A549 (cell line): ENCODE results near the gene ATP9A. TPM values are rescaled to one million over a fixed set of nuclear protein-coding genes. Genes with fewer than 3 reads are reported as not detected.
"Not testable (repeated sequence)": the region's sequence is repeated elsewhere in the genome, so short reads cannot be mapped to it uniquely, and the experiment has no call there.

Source experiments
- ATAC-seq, 2 experiments: fragments of 200-7000 bp in 1 of 2; fragments of >200 bp in 1 of 2; cut with Nextera tagmentation in 1 of 2; cut with Tn5 transposase in 1 of 2; 3 replicates each; pipeline versions ENCODE4 v1.8.0 to v1.9.1; 2018 to 2020; ENCODE audit warnings: mild to moderate bottlenecking in 1 of 2, moderate library complexity in 1 of 2
- CTCF ChIA-PET: fragments of 300-600 bp; sonication (Branson Sonifier 250); formaldehyde crosslinking; extraction: SDS; loops from one replicate; lab custom pipeline; 2021; ENCODE audit warnings: antibody characterized with exemption, inconsistent platforms; lab: Yijun Ruan, JAX
- POLR2A ChIA-PET: fragments of 350-600 bp; formaldehyde crosslinking; extraction: SDS; loops from one replicate; lab custom pipeline; 2021; ENCODE audit warnings: antibody characterized with exemption, inconsistent platforms; lab: Yijun Ruan, JAX
- DNase-seq, 2 experiments: peaks; one replicate each; pipeline versions ENCODE4 v3.0.0 to v3.0.0-alpha.2; 2011 to 2016; ENCODE audit warnings: low read depth in 1 of 2, low spot score in 1 of 2
- FAIRE-seq: peaks from 2 replicates; lab custom pipeline; 2011; peaks lifted over from hg19 to GRCh38; lab: Jason Lieb, UNC
- H3K27ac ChIP-seq, 2 experiments: fragments of >200 bp; sonication (Bioruptor Twin); formaldehyde crosslinking; 3 replicates each; pipeline ENCODE4 v1.5.1; 2016 to 2017
- H3K4me1 ChIP-seq: fragments of >200 bp; sonication (Bioruptor Twin); formaldehyde crosslinking; 3 replicates; pipeline ENCODE4 v1.6.1; 2016
- H3K4me2 ChIP-seq: fragments of >200 bp; sonication (Bioruptor Twin); formaldehyde crosslinking; 3 replicates; pipeline ENCODE4 v1.6.1; 2016
- H3K4me3 ChIP-seq: fragments of >200 bp; sonication (Bioruptor Twin); formaldehyde crosslinking; 3 replicates; pipeline ENCODE4 v1.5.1; 2016
- H3K9me3 ChIP-seq: fragments of >200 bp; sonication (Bioruptor Twin); formaldehyde crosslinking; 3 replicates; pipeline ENCODE4 v1.6.1; 2016
- BHLHE40 ChIP-seq: IDR thresholded peaks from 2 replicates; pipeline ENCODE4 v1.6.1; 2012; ENCODE audit warnings: low read depth, low read length, inconsistent platforms
- CBX2 ChIP-seq: fragments of 200-600 bp; sonication (generic); IDR thresholded peaks from 2 replicates; pipeline ENCODE4 v1.6.1; 2016; ENCODE audit warnings: low read depth, mild to moderate bottlenecking, borderline replicate concordance
- CHD2 ChIP-seq: fragments of 150-350 bp; IDR thresholded peaks from 2 replicates; pipeline ENCODE4 v1.6.1; 2014; ENCODE audit warnings: low read length; ENCODE audit not compliant: partially characterized antibody
- EHMT2 ChIP-seq: fragments of 200-600 bp; sonication (generic); IDR thresholded peaks from 2 replicates; pipeline ENCODE4 v1.6.1; 2016; ENCODE audit warnings: antibody characterized with exemption, low read depth, mild to moderate bottlenecking, moderate library complexity
- FOXS1 ChIP-seq: fragments of 250-450 bp; sonication (Bioruptor Pico); IDR thresholded peaks from 2 replicates; pipeline ENCODE4 v1.5.0; 2020; ENCODE audit warnings: mild to moderate bottlenecking, moderate library complexity
- GATA3 ChIP-seq: IDR thresholded peaks from 2 replicates; pipeline ENCODE4 v1.6.1; 2012; ENCODE audit warnings: borderline replicate concordance
- HOXA7 ChIP-seq: fragments of 250-450 bp; sonication (Bioruptor Pico); IDR thresholded peaks from 2 replicates; pipeline ENCODE4 v1.5.0; 2020; ENCODE audit warnings: mild to moderate bottlenecking, moderate library complexity
- HOXB13 ChIP-seq: fragments of 250-450 bp; sonication (Bioruptor Pico); IDR thresholded peaks from 2 replicates; pipeline ENCODE4 v1.5.0; 2020; ENCODE audit warnings: low read depth, mild to moderate bottlenecking, moderate library complexity
- HOXB5 ChIP-seq: fragments of 250-450 bp; sonication (Bioruptor Pico); IDR thresholded peaks from 2 replicates; pipeline ENCODE4 v1.5.0; 2020; ENCODE audit warnings: mild to moderate bottlenecking, moderate library complexity
- KDM1A ChIP-seq: fragments of 200-600 bp; sonication (generic); IDR thresholded peaks from 2 replicates; pipeline ENCODE4 v1.6.1; 2016; ENCODE audit warnings: low read depth, mild to moderate bottlenecking
- KDM5A ChIP-seq: fragments of 200-600 bp; sonication (generic); IDR thresholded peaks from 2 replicates; pipeline ENCODE4 v1.6.1; 2016; ENCODE audit warnings: antibody characterized with exemption, mild to moderate bottlenecking
- MYC ChIP-seq: IDR thresholded peaks from 2 replicates; pipeline ENCODE4 v1.6.1; 2012; ENCODE audit warnings: mild to moderate bottlenecking, inconsistent platforms, low read length, improper control_type of control experiment, borderline replicate concordance
- POLR2A ChIP-seq: IDR thresholded peaks from 2 replicates; pipeline ENCODE4 v1.6.1; 2012; ENCODE audit warnings: mild to moderate bottlenecking, low read length
- POLR2AphosphoS2 ChIP-seq: conservative IDR thresholded peaks from 2 replicates; pipeline ENCODE4 v1.6.1; 2012; ENCODE audit warnings: low read length, improper control_type of control experiment, inconsistent platforms
- RAD21 ChIP-seq, 2 experiments: fragments of >200 bp in 1 of 2; sonication (Bioruptor Twin) in 1 of 2; formaldehyde crosslinking in 1 of 2; IDR thresholded peaks in 1 of 2; conservative IDR thresholded peaks in 1 of 2; 2 replicates in 1 of 2; 3 replicates in 1 of 2; pipeline ENCODE4 v1.6.1; 2012 to 2018; ENCODE audit warnings: inconsistent platforms in 1 of 2
- RARB ChIP-seq: fragments of 250-450 bp; sonication (Bioruptor Pico); IDR thresholded peaks from 2 replicates; pipeline ENCODE4 v1.8.0; 2021; ENCODE audit warnings: mild to moderate bottlenecking, moderate library complexity
- RCOR1 ChIP-seq: fragments of 150-350 bp; IDR thresholded peaks from 2 replicates; pipeline ENCODE4 v1.6.1; 2014; ENCODE audit warnings: antibody characterized with exemption, low read length, low read depth
- RNF2 ChIP-seq: fragments of 200-600 bp; sonication (generic); IDR thresholded peaks from 2 replicates; pipeline ENCODE4 v1.6.1; 2016; ENCODE audit warnings: low read depth, mild to moderate bottlenecking, antibody characterized with exemption, moderate library complexity, borderline replicate concordance
- SMC3 ChIP-seq: fragments of >200 bp; sonication (Bioruptor Twin); formaldehyde crosslinking; IDR thresholded peaks from 3 replicates; pipeline ENCODE4 v1.6.1; 2018; ENCODE audit warnings: inconsistent platforms
- SREBF2 ChIP-seq: fragments of 450-650 bp; IDR thresholded peaks from 2 replicates; pipeline ENCODE4 v1.6.1; 2014; ENCODE audit warnings: mild to moderate bottlenecking, moderate library complexity
- TP53 ChIP-seq: fragments of 250-450 bp; sonication (Bioruptor Pico); IDR thresholded peaks from 2 replicates; pipeline ENCODE4 v1.5.0; 2021; ENCODE audit warnings: mild to moderate bottlenecking, moderate library complexity
- ZC3H11A ChIP-seq: fragments of 450-650 bp; IDR thresholded peaks from 2 replicates; pipeline ENCODE4 v1.6.1; 2014; ENCODE audit warnings: antibody characterized with exemption, mild to moderate bottlenecking
- ZNF302 ChIP-seq: fragments of 250-450 bp; sonication (Bioruptor Pico); IDR thresholded peaks from 2 replicates; pipeline ENCODE4 v1.9.0; 2021; ENCODE audit warnings: inconsistent platforms, mild to moderate bottlenecking, moderate library complexity
- WGBS: methylation state at CpG from one replicate; pipeline ENCODE4 v1.1.6; 2017; ENCODE audit errors: missing lambda C conversion rate; 5-methylcytosine and 5-hydroxymethylcytosine counted together
- polyA plus RNA-seq, 4 experiments: library from polyadenylated mRNA; depleted of rRNA in 3 of 4; stranded (reverse); fragments of >200 nt; fragmentation: RNase III in 1 of 4; extraction: RNeasy Plus Mini Kit Qiagen cat#74134 plus additional on column Dnase treatment in 1 of 4; gene quantifications; 2 replicates in 3 of 4; 3 replicates in 1 of 4; pipeline ENCODE4 v1.2.3, GENCODE V29; 2011 to 2017
- TF ChIP-seq, protein P1 (sequence below): fragments of >200 bp; sonication (Bioruptor Twin); formaldehyde crosslinking; IDR thresholded peaks from 2 replicates; pipeline ENCODE4 v1.6.1; 2016
- TF ChIP-seq, protein P2 (sequence below): IDR thresholded peaks from 2 replicates; pipeline ENCODE4 v1.6.1; 2012; ENCODE audit warnings: low read depth, borderline replicate concordance
- TF ChIP-seq, protein P3 (sequence below): IDR thresholded peaks from 2 replicates; pipeline ENCODE4 v1.6.1; 2012
- TF ChIP-seq, protein P4 (sequence below): fragments of 150-350 bp; IDR thresholded peaks from 2 replicates; pipeline ENCODE4 v1.6.1; 2014; ENCODE audit warnings: low read depth, mild to moderate bottlenecking, low read length

Gene ATP9A
- polyA plus RNA-seq, 2 of the 4 experiments (the other 2 are of a cell fraction), result 9.9 to 23.6 TPM

DNA sequence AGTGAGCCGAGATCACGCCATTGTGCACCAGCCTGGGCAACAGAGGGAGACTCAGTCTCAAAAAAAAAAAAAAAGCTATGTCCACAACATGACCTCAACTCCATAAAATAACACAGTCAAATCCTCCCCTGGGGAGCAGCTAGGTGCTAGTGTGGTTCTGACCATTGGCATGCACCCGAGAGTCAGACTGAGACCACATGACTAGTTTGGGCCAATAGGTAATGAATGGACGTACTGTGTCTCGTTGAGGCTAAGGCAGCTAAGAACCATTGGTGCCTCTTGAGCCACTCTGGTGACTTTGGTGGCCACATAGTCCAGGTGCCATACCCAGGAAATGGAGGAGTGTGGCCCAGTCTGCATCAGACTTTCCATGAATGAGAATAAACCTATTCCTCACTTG is 40.3 kb downstream of the ATP9A start (continued):
- TF ChIP-seq CHD2, result no peak

DNA sequence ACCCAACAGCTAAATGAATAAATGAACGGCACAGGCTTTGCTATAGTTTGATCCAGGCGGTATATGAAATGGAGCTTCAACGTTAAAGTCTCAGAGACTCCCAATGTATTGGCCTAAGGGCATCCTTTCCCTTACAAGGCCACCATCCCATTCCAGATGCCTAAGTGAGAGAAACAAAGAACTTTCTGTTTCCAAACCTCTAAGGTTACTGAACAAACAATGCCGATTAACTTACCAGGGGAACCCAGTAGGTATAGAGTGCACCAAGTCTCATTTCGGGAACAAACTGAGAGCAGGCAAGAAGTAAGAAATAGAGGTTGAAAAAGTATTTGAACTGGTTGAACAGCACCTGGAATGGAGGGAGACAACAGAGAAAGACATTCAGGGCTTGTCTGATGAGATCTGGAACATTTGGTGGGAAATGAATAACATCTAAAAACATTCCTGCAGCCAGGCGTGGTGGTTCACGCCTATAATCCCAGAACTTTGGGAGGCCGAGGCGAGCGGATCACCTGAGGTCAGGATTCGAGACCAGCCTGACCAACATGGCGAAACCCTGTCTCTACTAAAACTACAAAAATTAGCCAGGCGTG is 42.5 kb downstream of the ATP9A start:
- POLR2A ChIA-PET, result no interaction called here
- no peak overlapping the region for H3K27ac ChIP-seq
- no peaks in the 10 kb centered on the region; the same call in 2 of the 3 replicates for H3K4me1 ChIP-seq
- no peak overlapping the region for H3K4me3 ChIP-seq
- no peak for DNase-seq
- WGBS, result 85% methylated on average over 13 of the region's 13 CpGs
- TF ChIP-seq GATA3, result no peak
- no peak for TF ChIP-seq ZNF302 (CRISPR knock-in tag)
- TF ChIP-seq, protein P1, sequence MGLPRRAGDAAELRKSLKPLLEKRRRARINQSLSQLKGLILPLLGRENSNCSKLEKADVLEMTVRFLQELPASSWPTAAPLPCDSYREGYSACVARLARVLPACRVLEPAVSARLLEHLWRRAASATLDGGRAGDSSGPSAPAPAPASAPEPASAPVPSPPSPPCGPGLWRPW, result no peak
- TF ChIP-seq TP53 (CRISPR knock-in tag), result no peak
- TF ChIP-seq KDM1A, result no peak
- TF ChIP-seq ZC3H11A, result no peak
- TF ChIP-seq RCOR1, result no peak
- no peak for TF ChIP-seq SMC3
- no peak for TF ChIP-seq RAD21 (conservative IDR thresholded peaks at IDR 0.05 in 1 of 2, IDR thresholded peaks at IDR 0.05 in 1 of 2)
- TF ChIP-seq POLR2AphosphoS2, result no peak
- TF ChIP-seq EHMT2, result no peak
- no peak for TF ChIP-seq POLR2A
- TF ChIP-seq KDM5A, result no peak
- no peak for TF ChIP-seq RARB (CRISPR knock-in tag)
- TF ChIP-seq HOXA7 (CRISPR knock-in tag), result no peak
- no peak for TF ChIP-seq CBX2
- no peak for TF ChIP-seq SREBF2
- TF ChIP-seq FOXS1, result no peak
- TF ChIP-seq, all 56 proteins: peak for 0
- no peak overlapping the region for H3K4me2 ChIP-seq
- FAIRE-seq (no peak), ATAC-seq (no peak)
- no peaks in the 10 kb centered on the region for H3K9me3 ChIP-seq
- CTCF ChIA-PET, result interaction anchor here (0.6 to 1.5 kb wide), 4 partner anchors 11 to 99 kb away, joined by 3 to 6 read pairs (median 3); no protein-coding TSS in a partner anchor

DNA sequence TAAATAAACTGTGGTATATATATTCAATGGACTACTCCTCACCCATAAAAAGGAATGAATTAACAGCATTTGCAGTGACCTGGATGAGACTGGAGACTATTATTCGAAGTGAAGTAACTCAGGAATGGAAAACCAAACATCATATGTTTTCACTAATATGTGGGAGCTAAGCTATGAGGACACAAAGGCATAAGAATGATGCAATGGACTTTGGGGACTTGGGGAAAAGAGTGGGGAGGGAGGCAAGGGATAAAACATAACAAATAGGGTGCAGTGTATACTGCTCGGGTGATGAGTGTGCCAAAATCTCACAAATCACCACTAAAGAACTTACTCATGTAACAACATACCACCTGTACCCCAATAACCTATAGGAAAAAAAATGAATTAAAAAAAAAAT is 45.2 kb downstream of the ATP9A start:
- H3K4me1 ChIP-seq, DNase-seq, ATAC-seq, FAIRE-seq, H3K4me3 ChIP-seq, POLR2A ChIA-PET, H3K4me2 ChIP-seq, H3K27ac ChIP-seq, H3K9me3 ChIP-seq: not testable (repeated sequence)
- CTCF ChIA-PET, result interaction anchor here (1.3 kb wide), 1 partner anchor 22 kb away, joined by 3 read pairs; no protein-coding TSS in a partner anchor
- 77% methylated on average over 2 of the region's 2 CpGs for WGBS

DNA sequence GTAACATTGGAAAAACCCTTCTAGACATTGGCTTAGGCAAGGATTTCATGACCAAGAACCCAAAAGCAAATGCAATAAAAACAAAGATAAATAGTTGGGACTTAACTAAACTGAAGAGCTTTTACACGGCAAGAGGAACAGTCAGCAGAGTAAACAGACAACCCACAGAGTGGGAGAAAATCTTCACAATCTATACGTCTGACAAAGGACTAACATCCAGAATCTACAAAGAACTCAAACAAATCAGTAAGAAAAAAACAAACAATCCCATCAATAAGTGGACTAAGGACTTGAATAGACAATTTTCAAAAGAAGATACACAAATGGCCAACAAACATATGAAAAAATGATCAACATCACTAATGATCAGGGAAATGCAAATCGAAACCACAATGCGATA is 45.9 kb downstream of the ATP9A start:
- POLR2A ChIA-PET, DNase-seq, H3K9me3 ChIP-seq, H3K4me3 ChIP-seq, FAIRE-seq, H3K4me1 ChIP-seq, ATAC-seq, H3K4me2 ChIP-seq, H3K27ac ChIP-seq: not testable (repeated sequence)
- WGBS, result 56% methylated on average over 4 of the region's 4 CpGs
- CTCF ChIA-PET, result interaction anchor here (1.3 kb wide), 1 partner anchor 21 kb away, joined by 3 read pairs; no protein-coding TSS in a partner anchor

DNA sequence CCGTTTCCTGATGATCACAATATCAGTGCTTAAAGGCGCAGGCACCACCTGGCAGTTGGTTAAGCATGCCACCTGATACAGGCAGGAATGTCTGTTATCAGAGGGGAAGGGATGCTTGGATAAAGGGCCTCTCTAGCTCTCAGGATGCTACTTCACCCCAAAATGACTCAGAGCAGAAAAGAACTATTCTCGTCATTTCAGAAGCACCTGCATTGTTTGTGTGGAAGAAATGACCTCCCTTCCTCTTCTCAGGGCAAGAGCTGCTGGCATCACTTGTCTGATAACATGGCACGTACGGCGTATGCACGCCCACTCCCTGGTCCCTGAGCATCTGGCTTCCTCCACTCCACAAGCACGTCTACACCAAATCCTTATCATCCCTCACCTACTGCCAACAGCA is 47.3 kb downstream of the ATP9A start:
- no peaks in the 10 kb centered on the region; the same call in 2 of the 3 replicates for H3K4me1 ChIP-seq
- TF ChIP-seq BHLHE40, result no peak
- TF ChIP-seq, protein P2, sequence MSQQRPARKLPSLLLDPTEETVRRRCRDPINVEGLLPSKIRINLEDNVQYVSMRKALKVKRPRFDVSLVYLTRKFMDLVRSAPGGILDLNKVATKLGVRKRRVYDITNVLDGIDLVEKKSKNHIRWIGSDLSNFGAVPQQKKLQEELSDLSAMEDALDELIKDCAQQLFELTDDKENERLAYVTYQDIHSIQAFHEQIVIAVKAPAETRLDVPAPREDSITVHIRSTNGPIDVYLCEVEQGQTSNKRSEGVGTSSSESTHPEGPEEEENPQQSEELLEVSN, result no peak
- TF ChIP-seq, protein P3, sequence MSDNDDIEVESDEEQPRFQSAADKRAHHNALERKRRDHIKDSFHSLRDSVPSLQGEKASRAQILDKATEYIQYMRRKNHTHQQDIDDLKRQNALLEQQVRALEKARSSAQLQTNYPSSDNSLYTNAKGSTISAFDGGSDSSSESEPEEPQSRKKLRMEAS, result no peak
- no peak for TF ChIP-seq EHMT2
- no peak for TF ChIP-seq MYC
- TF ChIP-seq, protein P4, sequence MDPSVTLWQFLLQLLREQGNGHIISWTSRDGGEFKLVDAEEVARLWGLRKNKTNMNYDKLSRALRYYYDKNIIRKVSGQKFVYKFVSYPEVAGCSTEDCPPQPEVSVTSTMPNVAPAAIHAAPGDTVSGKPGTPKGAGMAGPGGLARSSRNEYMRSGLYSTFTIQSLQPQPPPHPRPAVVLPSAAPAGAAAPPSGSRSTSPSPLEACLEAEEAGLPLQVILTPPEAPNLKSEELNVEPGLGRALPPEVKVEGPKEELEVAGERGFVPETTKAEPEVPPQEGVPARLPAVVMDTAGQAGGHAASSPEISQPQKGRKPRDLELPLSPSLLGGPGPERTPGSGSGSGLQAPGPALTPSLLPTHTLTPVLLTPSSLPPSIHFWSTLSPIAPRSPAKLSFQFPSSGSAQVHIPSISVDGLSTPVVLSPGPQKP, result no peak
- no peak for TF ChIP-seq RCOR1
- TF ChIP-seq RNF2, result no peak
- TF ChIP-seq HOXB5 (CRISPR knock-in tag), result no peak
- TF ChIP-seq CHD2, result no peak
- TF ChIP-seq HOXB13, result no peak
- no peak for TF ChIP-seq SREBF2
- no peak for TF ChIP-seq POLR2AphosphoS2

More for the DNA sequence above, 47.3 kb downstream of the ATP9A start:
- DNase-seq, result no peak
- ChIA-PET POLR2A (no interaction called here), CTCF (interaction anchor here (0.6 to 1.4 kb wide), 4 partner anchors 24 to 728 kb away, joined by 3 to 6 read pairs (median 3); no protein-coding TSS in a partner anchor)
- WGBS, result 89% methylated on average over 8 of the region's 8 CpGs
- H3K27ac ChIP-seq, result no peak overlapping the region
- H3K4me2 ChIP-seq, result no peak overlapping the region
- H3K4me3 ChIP-seq, result no peak overlapping the region
- no peak for ATAC-seq
- no peak for FAIRE-seq
- no peaks in the 10 kb centered on the region for H3K9me3 ChIP-seq
